ENCODE measurements around the gene CDKL1.

CDKL1 gene

DNA sequence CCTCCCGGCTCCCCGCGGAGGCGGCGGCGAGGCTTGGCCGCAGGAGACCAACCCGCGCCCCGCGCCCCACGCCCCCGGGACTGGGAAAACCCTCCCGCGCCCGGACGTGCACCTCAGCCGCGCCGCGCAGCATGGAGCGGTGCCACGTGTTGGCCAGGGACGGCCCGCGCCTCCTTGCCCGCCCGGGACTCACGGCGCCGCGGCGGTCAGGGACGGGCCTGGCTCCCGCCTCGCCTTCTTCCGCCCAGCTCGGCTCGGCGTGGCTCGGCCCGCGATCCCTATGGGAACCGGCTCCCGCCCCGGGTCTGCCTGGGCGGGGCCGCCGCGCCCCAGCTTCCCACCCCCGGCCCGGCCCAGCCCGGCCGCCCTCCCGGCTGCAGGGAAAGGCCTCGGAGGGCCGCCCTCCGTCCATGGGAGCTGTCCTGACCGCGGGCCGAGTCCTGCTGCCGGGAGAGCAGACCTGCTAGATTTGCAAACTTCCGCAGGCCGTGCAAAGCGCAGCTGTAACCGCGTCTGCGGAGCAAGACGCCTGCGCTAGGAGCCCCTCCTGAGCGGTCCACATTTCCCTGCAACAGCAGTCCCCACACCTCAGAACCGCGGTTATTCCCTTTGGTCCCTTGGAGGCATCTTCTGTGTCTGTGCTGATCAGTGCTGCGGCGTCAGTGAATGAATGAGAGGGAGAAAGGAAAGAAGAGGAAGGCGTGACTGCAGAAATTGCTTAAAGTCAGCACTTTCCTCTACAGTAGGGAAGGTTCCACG, at the start of gene CDKL1:
Gene CDKL1, minus strand, starts transcription at position 251 of the 759 bp plus-strand sequence. CDS start 1,013 bp downstream, outside the sequence.
- no peak for DNase-seq (ENCODE audit: low read depth in 2 of 2, low spot score in 1 of 2)

GRCh38 chr14:50434528-50434927, 37.8 kb upstream of the CDKL1 start:
- DNase-seq (ENCODE audit: low read depth in 2 of 2, low spot score in 1 of 2), result no peak

GRCh38 chr14:50432131-50432530, 35.5 kb upstream of the CDKL1 start:
- no peak for DNase-seq (ENCODE audit: low read depth in 2 of 2, low spot score in 1 of 2)

- no peak for DNase-seq (ENCODE audit: low read depth in 2 of 2, low spot score in 1 of 2)
Measured at GRCh38 chr14:50425816-50426215, 29.1 kb upstream of the CDKL1 start.

DNA sequence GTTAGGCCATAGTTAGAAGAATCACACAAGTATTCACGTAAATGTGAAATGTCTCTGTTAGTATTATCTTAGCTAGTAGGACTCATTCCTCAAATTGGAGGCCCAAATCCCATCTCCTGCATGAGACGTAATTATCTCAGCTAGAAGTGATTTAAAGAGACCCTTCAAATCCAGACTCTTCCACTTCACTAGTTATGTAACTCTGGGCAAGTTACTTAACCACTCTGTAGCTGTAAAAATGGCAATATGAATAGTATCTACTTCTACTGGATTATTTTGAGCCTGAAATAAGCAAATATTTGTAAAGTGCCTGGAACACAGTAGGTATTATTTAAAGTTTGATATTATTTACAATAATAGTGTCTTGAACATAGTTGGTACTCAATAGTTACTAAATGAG, 28.4 kb upstream of the CDKL1 start:
- no peak for DNase-seq (ENCODE audit: low read depth in 2 of 2, low spot score in 1 of 2)

DNA sequence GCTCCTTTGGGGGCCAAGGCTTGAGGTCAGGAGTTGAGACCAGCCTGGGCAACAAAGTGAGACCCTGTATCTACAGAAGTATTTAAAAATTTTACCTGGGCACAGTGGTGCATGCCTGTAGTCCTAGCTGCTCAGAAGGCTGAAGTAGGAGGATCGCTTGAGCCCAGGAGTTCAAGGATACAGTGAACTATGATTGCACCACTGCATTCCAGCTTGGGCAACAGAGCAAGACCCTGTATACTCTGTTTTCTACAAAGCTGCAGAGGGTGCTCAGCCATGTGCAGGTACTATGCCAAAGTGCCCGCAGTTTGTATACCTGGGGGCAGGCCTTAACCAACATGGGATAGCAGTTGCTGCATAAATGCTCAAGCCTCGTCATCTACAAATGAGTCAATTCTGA, 26.8 kb upstream of the CDKL1 start:
- DNase-seq (ENCODE audit: low read depth in 2 of 2, low spot score in 1 of 2), result no peak

- DNase-seq (ENCODE audit: low read depth in 2 of 2, low spot score in 1 of 2), result no peak
Measured at GRCh38 chr14:50421499-50421898, 24.8 kb upstream of the CDKL1 start.

DNA sequence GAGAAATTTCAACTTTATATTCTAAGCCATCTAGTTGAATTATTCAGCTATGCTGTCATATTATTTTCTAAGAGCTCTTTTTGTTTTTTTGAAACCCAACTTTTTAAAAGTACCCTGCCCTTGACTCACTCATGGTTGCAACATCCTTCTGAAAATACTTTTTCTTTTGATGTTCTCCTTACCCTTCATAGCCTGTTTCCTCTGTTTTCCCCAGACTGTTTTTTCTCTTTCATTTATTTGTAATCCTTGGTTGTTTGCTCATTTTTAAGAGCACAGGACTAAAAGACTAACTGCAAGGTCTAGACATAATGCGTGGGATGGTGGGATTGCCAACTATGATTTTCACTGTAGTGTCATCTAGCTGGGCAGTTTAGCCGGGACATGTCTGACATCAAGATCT, 21.2 kb upstream of the CDKL1 start:
- DNase-seq (ENCODE audit: low read depth in 2 of 2, low spot score in 1 of 2), result no peak

DNA sequence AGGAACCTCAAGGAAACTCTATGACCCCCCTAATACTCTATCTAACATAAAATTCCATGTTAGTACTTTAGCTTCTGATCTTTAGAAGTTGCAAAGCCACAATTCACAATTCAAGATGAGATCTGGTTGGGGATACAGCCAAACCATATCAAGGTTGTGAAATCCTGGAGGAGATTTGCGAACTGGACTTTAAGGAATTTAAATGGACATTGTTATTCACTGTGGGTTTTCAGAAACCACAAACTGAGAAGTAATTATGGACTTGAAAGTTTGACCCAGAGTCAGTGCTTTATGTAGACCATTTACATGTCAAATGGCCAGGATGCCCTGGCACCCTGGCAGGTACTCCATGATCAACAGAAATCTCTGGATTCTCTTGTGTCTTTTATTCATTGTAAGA, 14.2 kb upstream of the CDKL1 start:
- no peak for DNase-seq (ENCODE audit: low read depth in 2 of 2, low spot score in 1 of 2)

DNA sequence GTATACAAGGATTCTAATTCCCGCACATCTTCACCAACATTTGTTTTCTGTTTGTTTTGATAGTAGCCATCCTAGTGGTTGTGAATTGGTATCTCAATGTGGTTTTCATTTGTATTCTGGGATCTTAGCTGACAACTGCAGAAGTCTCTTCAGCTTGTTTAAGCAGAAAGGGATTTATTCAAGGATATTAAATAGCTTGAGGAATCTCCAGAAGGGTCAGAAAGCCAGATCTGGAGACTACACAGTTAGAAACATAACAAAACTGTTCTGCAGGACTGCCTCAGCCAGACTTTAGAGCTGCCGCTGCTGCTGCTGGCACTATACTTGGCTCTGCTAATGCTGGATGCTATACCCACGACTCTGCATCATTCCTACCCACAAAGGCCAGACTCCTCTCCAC, 13.4 kb upstream of the CDKL1 start:
- DNase-seq (ENCODE audit: low read depth in 2 of 2, low spot score in 1 of 2), result no peak

- DNase-seq (ENCODE audit: low read depth in 2 of 2, low spot score in 1 of 2), result no peak
Measured at GRCh38 chr14:50407111-50407812, 10.6 kb upstream of the CDKL1 start.

- DNase-seq (ENCODE audit: low read depth in 2 of 2, low spot score in 1 of 2), result no peak
Measured at GRCh38 chr14:50403419-50403818, 6.7 kb upstream of the CDKL1 start.

GRCh38 chr14:50402965-50403364, 6.3 kb upstream of the CDKL1 start:
- DNase-seq (ENCODE audit: low read depth in 2 of 2, low spot score in 1 of 2), result no peak

- no peak for DNase-seq (ENCODE audit: low read depth in 2 of 2, low spot score in 1 of 2)
Measured at GRCh38 chr14:50400461-50400860, 3.8 kb upstream of the CDKL1 start.

DNA sequence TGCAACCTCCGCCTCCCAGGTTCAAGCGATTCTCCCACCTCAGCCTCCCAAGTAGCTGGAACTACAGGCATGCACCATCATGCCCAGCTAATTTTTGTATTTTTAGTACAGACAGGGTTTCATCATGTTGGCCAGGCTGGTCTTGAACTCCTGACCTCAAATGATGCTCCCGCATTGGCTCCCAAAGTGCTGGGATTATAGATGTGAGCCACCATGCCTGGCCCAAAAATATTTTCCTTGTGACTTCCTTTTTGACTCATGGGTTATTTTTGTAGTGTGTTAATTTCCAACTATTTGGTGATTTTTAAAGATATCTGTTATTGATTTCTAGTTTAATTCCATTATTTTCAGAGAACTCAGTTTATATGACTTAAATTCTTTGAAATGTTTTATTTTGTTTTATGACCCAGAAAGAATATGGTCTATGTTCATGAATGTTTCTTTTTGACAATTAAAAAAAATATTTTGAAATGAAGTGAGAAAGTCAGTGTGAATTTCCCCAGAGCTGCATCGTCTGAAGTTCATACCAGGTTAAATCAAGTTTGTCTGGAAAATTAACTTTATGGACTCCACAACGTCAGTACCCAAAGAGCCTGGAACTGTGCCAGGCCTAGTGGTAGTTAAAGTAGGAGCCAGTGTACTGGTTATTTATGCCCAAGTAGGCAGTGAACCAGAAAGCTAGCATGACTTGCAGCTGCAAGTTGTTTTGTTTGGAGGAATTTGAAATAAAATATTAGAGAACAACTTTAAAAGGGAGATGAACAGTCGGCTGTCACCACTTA, 2.8 kb upstream of the CDKL1 start:
- DNase-seq (ENCODE audit: low read depth in 2 of 2, low spot score in 1 of 2), result no peak

- DNase-seq (ENCODE audit: low read depth in 2 of 2, low spot score in 1 of 2), result no peak
Measured at GRCh38 chr14:50398189-50398580, 1.5 kb upstream of the CDKL1 start.

GRCh38 chr14:50397390-50398188, 908 bp upstream of the CDKL1 start:
- DNase-seq (ENCODE audit: low read depth in 2 of 2, low spot score in 1 of 2), result no peak

DNA sequence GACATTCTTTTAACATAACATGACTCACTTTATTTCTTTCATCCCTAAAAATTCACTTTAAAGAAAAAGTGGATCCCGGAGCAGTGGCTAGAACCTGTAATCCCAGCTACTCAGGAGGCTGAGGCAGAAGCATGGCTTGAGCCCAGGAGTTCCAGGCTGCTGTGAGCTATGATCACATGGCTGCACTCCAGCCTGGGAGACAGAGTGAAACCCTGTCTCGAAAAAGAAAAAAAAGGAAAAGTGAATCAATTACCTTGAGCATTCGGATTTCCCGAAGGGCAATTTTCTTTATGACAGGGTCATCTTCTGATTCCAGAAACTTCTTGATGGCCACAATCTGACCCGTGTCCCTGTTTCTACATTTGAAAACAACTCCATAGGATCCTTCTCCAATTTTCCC, 1.2 kb downstream of the CDKL1 start:
- no peak for DNase-seq (ENCODE audit: low read depth in 2 of 2, low spot score in 1 of 2)

- DNase-seq (ENCODE audit: low read depth in 2 of 2, low spot score in 1 of 2), result no peak
Measured at GRCh38 chr14:50394713-50395112, 2.0 kb downstream of the CDKL1 start.

- DNase-seq (ENCODE audit: low read depth in 2 of 2, low spot score in 1 of 2), result no peak
Measured at GRCh38 chr14:50389668-50390441, 6.8 kb downstream of the CDKL1 start.
